Glomerular visceral epithelial cell (primary cell): ENCODE data around the gene SMCO2.

Experiments
- DNase-seq: peaks from one replicate; pipeline ENCODE4 v3.0.0-alpha.2; 2016; ENCODE audit errors: extremely low spot score

Gene SMCO2

DNA sequence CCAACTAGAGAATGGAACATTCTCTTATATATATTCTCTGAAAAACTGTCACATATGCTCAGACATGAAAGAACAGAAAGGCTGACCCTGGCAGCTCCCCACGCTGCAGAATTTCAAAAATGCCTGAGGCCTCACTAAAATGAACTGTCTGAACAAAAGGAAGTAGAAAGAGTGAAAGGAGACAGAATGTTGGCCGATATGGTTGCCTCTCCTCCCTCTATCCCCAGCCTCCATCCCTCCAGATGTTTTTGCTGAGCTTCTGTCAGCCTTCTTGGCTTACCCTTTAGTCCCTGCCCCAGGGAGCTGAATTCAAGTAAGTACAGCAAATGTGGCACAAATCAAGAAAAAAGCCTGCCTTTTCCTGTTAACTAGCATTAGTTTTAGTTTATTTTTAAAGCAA, 6.9 kb downstream of the SMCO2 start:
- no peak for DNase-seq

DNA sequence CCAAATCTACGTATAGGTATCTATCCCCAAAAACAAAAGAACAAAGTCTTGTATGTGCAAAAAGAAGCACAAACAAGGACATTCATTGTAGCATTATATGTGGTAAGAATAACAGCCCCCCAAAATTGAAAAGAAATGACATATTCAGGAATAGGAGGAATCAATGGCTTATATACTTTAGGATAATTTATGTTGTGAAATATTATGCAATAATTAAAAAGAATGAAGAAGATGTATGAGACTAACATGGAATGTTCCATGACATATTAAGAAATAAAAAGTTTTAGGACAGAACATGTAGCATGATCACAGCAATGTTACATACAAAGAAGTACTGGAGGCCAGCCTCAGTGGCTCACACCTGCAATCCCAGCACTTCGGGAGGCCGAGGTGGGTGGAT, 9.1 kb downstream of the SMCO2 start:
- no peak for DNase-seq

DNA sequence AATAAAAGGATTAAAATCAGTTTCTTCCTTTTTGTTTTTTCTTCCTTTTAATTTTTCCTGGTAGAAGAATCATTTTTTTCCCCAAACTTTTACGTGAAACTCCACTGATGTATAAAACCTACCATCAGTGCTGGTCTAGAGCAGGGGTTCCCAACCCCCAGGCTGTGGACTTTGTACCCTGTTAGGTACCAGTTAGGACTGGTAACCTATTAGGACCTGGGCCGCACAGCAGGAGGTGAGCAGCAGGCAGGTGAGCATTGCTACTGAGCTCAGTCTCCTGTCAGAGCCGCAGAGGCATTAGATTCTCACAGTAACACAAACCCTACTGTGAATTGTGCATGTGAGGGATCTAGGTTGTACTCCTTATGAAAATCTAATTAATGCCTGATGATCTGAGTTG, 10.1 kb downstream of the SMCO2 start:
- no peak for DNase-seq

DNA sequence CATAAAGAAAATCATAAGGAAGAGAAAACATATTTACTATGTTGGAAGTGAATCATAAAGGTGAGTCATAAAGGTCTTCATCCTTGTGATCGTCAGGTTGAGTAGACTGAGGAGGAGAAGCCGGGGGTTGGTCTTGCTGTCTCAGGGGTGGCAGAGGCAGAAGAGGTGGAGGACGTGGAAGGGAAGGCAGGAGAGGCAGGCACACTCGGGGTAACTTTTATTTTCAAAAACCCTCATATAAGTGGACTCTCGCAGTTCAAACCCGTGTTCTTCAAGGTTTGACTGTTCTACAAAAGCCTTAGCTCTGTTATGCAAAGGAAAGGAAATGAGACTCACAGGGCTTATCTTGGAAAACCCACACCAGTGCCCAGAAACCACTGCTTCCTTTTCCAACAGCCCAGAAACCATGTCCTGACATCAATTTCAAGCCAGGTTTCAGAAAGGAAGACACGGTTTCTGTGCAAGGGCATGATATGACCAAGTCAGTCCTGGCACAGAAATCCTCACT, 14.0 kb downstream of the SMCO2 start:
- no peak for DNase-seq

DNA sequence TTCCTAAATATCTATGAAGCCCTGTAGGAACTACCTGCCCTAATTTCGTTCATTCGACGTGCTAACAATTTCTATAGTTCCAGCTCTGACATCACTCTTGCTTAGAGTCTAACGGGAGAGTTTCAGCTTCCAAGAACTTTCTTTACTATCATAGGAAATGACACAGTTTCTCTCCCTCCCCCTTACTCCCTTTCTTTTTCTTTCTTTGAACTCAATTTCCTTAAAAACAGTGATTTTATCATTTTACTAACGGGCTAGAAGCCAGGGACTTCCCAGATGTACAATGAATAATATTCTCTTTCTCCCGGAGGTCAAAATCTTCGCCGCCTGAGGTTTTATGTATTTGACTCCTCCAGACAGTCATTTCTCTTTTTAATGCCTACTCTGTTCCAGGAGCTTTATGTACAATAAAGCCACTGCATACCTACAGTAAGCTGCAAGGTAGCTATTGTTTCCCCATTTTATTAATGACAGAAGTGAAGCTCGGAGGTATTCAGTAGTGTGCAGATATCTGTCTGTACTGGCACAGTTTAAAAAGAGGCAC, 15.7 kb downstream of the SMCO2 start:
- no peak for DNase-seq

- no peak for DNase-seq
These were observed 16.3 kb downstream of the SMCO2 start for GRCh38 chr12:27462851-27463250.

DNA sequence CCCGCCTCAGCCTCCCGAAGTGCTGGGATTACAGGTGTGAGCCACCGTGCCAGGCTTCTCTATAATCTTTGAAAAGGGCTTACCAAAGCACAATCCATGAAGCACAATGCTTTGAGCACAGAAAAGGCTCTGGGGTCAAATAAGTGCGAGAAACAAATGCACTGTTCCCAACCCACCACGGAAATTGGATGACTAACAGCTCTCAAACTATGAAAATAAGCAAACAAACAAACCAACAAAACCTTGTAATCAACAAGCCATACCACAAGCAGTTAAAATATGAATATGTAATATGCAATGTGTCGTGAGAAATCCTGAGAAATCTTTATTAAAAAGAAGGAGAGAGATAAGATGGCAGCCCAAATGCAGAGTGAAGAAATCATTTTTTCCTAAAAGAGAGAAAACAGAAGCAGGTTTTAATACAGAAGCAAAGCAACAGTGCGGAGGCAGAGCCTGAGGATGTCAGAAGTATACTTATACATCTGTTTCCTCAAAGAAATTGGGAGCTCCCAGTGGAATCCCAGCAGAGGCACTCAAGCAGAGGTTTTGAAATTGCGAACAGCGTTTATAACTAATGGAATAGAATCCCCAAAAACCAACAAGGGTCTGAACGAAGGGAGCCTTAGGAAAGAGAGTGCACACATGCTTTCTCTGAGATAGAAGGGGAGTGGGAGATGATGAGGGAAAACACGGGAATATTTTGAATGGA, 17.1 kb downstream of the SMCO2 start:
- DNase-seq: no peak

DNA sequence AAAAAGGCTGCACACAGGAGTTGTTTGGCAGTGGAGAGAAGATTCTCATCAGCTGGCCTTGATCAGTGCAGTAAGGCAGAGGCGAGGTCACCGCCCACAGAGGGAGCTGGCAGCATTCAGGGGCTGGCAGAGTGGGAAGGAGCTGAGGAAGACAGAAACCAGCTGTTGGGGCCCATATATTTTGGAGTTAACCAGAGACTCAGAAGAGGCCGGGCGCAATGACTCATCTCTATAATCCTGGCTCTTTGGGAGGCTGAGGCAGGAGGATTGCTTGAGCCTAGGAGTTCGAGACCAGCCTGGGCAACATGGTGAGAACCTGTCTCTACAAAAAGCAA, 17.7 kb downstream of the SMCO2 start:
- peak; percentile 8 for DNase-seq

DNA sequence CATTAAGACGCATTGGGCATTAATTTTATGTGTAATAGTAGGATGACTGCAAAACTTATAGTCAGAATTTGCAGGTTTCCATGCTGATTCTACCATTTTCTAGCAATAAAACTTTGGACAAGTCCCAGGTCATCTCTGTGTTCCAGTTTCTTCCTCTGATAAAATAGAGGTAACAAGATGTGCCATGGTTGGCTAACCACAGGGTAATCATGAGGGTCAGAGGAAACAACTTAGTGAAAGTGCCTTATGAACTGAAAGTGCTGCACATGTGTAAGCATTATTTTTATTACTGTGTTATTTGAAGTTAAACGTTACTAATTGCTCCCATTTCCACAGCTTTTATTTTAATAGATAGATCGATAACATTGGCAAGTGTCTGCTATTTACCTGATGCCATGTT, 21.1 kb downstream of the SMCO2 start:
- DNase-seq: no peak

GRCh38 chr12:27468241-27468640, 21.7 kb downstream of the SMCO2 start:
- DNase-seq: no peak

GRCh38 chr12:27469176-27469736, 22.7 kb downstream of the SMCO2 start:
- DNase-seq: no peak

- DNase-seq: no peak
These were observed 26.1 kb downstream of the SMCO2 start for GRCh38 chr12:27472604-27473003.

GRCh38 chr12:27474344-27474743, 27.8 kb downstream of the SMCO2 start:
- DNase-seq: peak; percentile 57

DNA sequence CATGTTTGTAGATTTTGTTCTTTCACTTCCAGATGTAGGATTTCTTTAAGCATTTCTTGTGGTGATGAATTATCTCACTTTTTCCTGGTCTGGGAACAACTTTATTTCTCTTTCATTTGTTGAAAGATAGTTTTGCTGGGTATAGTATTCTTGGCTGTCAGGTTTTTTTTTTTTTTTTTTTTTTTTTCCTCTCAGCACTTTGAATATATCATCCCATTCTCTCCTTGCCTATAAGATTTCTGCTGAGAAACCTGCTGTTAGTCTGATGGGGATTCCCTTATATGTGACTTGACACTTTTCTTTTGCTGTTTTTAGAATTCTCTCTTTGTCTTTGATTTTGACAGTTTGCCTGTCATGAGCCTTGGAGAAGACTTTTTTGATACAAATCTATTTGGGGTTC, 30.5 kb downstream of the SMCO2 start:
- no peak for DNase-seq

DNA sequence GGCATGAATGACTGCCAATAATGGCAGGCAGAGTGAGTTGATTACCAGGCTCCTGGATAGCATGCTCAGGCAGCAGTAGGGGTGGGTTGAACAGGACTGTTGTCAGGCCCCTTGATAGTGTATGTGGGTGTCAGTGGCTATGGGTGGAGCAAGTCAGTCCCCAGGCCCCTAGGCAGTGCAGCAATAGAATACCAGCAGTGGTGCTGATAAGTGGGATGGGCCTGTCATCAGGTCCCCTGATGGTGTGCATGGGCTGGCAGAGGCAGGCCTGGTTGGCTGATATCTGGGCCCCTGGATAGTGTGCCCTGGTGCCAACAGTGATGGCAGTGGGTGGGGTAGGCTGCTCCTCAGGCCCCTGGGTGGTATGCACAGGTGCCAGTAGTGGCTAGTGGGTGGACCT, 32.4 kb downstream of the SMCO2 start:
- DNase-seq: no peak

GRCh38 chr12:27480016-27480415, 33.5 kb downstream of the SMCO2 start:
- DNase-seq: no peak

DNA sequence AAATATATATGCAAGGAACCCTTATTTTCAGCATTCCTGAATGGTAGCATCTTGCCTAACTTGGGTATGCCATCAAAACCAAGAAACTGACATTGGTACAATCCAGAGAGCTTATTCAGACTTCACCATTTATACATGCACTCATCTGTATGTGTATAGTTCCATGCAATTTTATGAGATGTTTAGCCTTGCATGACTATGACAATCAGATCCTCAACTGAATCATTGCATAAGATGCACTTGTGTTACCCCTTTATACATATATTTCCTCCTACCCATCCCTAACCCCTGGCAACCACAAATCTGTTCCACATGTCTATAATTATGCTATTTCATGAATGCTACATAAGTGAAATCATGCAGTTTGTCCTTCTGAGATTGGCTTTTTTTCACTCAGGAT, 40.4 kb downstream of the SMCO2 start:
- no peak for DNase-seq

DNA sequence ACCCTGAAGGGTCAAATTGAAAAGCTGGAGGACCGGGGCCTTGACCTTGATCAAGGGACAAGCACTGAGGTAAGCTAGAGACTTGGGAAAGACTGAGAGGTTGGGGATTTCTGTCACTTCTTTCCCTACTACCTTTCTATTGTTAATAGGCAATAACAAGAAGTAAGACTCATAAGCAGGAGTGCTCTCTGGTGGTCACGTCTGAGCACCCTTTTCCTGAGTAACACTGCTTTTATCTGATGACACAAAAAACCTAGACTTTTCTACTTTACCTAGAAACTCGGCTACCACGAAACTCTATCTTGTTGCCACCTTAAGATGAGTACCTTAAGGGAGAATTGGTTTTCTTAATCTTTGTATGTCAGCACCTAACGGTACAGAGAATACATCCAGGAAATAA, 41.9 kb downstream of the SMCO2 start:
- DNase-seq: no peak

DNA sequence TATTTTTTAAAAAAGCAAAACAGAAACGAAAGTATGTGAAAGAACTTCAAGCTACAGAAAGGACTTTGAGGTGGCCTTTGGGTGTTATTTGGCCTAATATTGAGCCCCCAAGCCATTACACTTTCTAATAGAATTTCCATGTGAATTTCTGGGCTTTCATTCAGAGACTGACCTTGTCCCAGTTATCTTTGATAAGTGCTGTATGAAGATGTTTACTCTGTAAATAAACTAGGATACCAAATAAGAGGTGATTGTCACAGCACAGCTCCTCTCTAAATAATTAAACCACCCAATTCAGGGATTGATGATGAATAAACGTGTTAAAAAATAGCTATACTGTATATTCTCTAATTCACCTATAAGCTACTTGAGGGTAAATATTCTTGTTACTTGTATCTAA, 44.7 kb downstream of the SMCO2 start:
- DNase-seq: no peak

DNA sequence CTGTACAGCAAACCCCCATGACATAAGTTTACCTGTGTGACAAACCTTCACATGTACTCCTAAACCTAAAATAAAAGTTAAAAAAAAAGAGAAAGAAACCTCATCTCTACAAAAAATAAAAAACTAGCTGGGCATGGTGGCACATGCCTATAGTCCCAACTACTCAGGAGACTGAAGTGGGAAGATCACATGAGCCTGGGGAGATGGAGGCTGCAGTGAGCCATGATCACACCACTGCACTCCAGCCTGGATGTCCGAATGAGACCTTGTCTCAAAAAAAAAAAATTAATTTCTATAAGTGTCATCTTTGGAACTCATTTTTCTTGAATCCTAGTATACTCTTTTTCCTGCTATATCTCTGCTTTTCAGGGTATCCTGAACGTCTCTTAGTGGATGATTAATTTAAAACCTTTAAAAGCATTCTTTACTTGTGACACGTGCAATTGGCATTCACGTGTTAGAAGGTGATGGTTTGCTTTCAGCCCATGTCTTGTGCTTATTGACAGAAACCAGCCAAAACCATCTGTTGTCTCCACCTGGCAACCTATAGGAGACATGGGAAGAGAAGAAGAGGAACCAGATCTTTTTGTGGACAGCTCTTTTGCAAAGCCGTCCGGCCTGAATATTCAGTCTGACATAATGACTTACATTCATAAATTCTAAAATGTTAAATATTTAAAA, 46.9 kb downstream of the SMCO2 start:
- DNase-seq: peak; percentile 47

DNA sequence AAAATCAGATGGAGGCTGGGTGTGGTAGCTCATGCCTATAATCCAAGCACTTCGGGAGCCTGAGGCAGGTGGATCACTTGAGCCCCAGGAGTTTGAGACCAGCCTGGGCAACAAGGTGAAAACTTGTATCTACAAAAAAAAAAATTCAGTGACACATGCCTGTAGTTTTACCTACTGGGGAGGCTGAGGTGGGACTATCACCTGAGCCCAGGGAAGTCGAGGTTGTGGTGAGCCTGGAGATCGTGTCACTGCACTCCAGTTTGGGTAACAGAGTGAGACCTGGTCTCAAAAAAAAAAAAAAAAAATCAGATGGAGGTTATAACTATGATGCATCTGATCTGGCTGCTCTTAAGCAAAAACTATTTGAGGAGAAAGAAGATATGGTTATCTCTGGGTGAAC, 50.9 kb downstream of the SMCO2 start:
- DNase-seq: no peak

DNA sequence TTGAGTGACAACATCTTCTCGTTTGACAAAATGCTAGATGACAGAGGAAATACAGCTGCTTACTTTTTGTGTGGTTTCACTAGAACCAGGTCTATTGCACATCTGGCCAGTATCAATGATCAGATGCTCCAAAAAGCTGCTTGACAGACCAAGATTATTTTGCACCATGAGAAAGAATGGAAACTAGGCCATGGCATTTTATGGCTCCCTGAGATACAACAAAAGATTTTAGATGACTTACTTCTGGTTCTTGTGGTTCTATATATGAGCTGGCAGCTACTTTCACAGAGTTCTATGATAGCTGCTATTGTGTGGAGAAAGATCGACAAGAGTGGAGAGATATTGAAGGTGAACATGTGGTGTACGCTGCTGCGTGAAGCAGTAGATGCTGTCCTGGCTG, 51.6 kb downstream of the SMCO2 start:
- DNase-seq: no peak

- DNase-seq: no peak
These were observed 52.2 kb downstream of the SMCO2 start for GRCh38 chr12:27498761-27499160.
